NCI-H2107 (cell line): ENCODE results near the gene CLEC4E.
"Not testable (repeated sequence)": the region's sequence is repeated elsewhere in the genome, so short reads cannot be mapped to it uniquely, and the experiment has no call there.

Experiments
- DNase-seq: peaks from one replicate; lab custom pipeline; 2025; lab: John Stamatoyannopoulos, UW

The CLEC4E gene

DNA sequence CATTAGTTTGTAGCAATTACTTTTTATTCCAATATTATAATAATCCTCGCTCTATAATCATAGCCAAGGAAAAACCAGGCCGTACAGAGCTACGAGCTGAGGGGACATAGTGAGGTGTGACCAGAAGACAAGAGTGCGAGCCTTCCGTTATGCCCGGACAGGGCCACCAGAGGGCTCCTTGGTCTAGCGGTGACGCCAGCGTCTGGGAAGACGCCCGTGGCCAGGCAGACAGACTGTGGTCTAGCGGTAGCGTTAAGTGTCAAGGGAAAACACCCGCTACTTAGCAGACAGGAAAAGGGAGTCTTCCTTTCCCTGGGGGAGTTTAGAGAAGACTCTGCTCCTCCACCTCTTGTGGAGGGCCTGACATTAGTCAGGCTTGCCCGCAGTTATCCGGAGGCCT is 2.9 kb downstream of the CLEC4E start:
- DNase-seq = not testable (repeated sequence)

DNA sequence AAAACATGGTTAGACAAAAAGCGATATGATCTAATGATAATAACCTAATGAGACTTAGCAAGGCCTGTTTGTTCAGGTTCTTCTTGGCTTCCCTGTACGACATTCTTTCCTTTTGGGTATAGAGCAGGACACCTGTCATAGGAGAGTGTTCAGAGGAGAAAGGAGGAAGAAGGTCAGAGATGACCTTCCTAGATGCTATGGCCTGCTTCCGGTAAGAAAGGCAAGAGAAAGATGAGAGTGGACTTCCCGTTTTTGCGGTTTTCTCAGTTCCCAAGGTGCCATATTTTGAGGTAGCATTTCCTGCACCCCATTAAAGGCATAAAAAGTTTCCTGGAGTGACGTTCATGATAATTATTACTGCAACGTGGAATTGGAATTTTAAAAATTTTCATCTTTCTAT is 8.7 kb downstream of the CLEC4E start:
- DNase-seq = no peak

DNA sequence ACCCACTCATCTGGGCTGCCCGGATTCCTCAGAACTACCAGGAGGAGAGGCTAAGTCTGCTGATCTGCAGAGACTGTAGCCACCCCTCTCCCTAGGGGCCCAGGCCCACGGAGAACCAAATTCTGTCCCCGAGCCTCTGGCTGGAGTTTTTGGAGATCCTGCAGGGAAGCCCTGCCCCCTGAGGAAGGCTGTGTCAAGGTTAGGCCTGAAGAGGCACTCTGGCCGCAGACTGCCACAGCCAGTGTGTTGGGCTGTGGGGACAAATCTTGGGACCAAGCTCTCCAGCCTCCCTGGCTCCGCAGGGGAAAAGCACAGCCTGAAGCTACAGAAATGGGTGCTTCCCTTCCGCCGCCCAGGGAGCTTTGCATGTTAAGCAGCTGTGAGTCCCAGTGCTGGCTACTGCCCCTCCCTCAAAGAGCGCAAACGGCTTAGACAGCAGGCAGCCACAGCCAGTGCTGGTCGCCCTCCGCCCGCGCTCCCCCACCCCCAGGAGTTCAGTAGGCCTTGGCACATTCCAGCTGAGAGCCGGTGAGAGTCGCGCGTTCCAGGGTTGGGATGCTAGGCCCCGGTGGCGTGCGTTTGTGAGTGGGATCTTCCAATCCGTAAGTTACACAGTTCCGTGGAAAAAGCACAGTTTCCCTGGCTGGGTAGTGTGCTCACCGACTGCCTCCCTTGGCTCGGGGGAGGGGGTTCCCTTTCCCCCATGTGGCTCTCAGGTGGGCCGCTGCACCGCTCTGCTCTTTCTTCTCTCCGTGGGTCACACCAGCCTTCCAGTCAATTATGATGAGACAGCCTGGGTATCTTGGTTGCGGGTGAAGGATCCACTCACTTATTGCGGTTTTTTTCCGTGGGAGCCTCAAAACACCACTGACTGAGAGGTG is 13.2 kb downstream of the CLEC4E start:
- DNase-seq = no peak

DNA sequence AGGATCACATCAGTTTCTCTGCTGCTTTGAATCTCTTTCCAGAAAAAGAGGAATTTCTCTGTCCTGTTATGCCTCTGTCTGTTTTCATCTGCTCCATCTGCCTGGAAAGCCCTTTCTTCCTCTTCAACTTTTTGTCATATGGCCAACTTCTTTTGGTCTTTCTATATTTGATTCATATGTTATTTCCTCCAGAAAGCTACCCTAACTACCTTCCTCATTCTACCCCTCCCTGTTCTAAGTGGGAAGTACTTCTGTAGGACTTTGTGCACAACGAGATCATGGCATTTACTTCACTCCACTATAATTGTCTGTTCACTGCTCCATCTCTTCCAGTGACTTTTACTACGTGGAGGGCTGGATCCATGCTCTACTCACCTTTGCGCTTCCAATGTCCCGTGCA is 21.5 kb downstream of the CLEC4E start:
- no peak for DNase-seq

DNA sequence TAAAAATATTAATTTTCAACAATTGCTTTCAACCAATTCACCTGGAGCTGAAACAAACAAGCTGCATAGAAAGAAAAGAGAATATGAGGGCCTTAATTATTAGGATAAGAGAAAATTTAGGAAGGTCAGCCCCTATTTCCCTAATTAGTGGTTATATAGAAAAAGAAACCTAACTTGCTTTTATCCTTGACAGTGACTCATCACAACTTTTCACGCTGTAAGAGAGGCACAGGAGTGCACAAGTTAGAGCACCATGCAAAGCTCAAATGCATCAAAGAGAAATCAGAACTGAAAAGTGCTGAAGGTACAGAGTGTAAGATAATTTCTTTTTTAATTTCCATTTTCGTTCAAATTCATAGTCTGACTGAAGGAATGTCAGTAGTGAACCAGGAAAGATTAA is 22.7 kb downstream of the CLEC4E start:
- no peak for DNase-seq

DNA sequence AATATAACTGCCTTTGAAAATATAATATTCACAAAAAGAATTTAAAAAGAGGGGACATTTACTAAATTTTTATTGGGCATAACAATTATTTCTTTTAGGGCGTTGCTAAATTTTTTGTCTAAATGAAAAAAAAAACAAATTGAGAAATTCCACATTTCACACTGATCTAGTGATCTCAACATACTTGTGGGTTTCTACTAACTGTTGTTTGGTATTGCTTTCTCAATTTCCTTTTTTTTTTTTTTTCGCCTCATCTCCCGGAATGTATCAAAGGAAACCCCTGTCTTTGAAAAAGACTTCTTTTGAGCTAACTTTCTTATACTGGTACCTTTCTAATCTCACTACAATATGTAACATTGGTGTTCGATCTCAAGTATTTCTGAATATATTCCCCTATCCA is 27.4 kb downstream of the CLEC4E start, which contains the start of gene CLEC4D:
CLEC4D (plus strand) TSS at position 248 of the 400 bp plus-strand sequence. CDS start 230 bp downstream, outside the sequence.
- no peak for DNase-seq

DNA sequence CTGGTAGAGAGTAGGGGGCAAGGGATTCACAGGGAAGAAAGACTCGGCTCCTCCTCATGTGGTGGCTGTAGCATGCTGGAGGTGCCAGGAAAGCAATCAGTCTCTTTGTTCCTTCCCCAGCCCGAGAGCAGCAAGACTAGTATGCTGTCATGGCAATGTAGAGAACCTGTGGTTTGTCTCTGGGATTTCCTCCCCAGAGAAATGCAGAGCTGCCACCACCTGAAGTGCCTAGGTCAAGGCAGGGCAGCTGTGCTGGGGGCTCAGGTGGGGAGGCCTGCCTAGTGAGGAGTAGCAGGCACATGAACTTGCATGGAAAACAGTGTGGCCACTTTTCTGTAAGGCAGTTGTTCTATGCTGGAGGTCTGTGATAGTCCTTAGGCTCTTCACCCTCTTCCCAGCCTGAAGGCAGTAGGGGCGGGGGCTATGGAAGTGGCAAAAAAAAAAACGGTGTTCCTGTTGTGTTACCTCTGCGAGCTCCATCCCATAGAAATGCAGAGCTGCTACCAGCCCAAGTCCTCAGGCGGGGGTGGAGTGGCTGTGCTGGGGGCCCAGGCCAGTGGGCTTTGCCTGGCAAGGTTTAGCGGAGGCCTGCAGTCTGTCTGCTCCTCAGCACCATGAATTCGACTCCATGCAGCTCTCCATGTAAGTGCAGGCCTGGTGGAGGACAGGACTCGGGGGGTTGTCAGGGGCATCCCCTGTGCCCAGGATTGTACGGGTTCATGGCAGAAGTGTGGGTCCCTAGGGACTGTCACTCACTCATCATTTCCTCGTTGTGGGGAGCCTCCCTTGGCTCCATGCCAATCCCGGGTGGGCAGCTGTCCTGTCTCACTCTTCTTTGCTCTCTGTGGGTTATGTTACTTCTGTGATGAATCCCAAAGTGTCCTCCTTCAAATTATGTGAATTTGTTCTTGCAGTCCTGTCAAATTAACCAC is 31.5 kb downstream of the CLEC4E start:
- no peak for DNase-seq

DNA sequence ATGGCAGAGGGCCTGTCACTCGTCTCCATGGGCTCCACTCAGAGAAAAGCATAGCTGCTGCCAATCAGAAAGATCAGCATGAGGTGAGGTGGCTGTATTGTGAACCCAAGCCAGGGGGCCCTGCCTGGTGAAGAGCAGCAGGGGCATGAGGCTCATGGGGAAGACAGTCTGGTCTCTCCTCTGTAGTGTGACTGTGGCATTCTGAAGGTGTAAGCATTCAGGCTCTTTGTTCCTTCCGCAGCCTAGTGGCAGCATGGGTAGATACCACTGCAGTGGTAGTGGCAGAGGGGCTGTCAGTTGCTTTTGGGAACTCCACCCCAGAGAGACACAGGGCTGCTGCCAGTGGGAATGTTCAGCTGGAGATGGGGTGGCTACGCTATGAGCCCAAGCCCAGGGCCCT is 32.5 kb downstream of the CLEC4E start:
- DNase-seq = no peak

DNA sequence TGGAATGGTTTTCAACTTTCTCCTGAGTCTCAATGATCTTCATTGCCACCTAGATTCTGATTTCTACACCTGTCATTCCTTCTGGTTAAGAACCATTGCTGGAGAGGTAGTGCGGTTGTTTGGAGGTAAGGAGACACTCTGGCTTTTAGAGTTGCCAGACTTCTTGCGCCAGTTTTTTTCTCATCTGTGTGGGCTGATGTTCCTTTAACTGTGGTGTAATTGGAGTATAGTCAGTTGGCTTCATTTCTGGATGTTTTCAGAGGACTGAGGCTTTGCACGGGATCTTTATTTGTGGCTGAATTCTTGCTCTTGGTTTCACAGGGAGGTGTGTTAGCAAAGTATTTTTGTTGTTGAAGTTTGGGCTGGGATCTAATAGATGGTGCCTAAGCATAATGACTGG is 33.1 kb downstream of the CLEC4E start:
- DNase-seq = no peak

DNA sequence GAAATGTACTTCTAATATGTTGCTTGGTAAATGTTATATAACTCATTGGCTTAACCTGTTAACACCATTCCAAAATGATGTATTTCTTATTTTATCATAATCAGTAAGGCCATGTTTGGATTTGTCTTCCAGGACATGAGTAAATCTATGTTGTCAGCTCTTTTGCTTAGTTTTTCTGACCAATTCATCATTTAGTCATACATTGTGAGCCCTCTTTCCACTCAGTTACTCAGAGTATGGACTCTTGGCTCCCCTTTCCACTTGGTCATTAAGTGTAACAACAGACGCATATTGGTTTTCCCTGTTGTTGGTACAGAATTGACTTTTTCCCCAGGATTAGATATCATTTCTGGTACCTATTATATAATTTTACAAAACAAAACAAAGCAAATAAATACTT is 36.4 kb downstream of the CLEC4E start:
- no peak for DNase-seq

DNA sequence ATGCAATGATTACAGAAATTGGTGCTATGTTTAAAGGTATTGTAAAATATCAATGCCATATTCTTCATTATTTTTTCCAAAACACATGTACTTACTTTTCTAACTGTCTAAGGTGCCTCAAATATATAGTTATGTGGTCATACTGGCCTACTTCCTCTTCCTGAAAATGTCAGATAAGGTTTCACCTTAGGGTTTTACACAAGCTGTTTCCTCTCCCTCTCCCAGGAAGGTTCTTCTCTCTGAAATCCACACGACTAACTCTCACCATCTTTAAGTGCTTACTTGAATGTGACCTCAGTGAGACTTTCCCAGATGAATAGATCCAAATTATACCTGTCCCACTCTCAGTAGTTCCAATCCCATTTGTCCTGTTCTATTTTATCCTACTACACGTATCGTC is 39.0 kb downstream of the CLEC4E start:
- no peak for DNase-seq

DNA sequence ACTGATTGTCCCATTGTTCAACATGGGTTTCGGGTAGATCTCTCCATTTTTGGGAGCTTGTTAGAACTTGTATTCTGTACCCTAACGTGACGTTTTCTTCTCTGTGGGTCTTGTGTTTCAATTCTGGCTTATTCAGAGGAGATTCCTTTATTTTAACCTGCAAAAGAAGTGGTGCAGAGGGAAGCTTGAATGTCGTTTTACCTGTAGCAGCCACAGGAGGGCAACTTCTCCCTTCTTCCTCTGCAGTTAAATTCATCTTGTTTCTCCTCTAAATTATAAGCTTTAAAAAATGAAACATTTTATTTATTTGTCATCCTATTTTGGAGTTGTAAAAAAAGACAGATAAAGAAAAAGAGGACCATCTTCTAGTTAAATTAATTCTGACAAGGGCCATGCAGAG is 41.1 kb downstream of the CLEC4E start:
- no peak for DNase-seq

DNA sequence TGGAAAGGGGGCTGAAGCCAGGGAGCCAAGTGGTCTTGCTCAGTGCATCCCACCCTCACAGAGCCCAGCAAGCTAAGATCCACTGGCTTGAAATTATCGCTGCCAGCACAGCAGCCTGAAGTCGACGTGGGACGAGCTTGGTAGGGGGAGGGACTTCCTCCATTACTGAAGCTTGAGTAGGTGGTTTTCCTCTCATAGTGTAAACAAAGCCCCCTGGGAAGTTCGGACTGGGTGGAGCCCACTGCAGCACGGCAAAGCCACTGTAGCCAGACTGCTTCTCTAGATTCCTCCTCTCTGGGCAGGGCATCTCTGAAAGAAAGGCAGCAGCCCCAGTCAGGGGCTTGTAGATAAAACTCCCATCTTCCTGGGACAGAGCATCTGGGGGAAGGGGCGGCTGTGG is 44.6 kb downstream of the CLEC4E start:
- DNase-seq = not testable (repeated sequence)

DNA sequence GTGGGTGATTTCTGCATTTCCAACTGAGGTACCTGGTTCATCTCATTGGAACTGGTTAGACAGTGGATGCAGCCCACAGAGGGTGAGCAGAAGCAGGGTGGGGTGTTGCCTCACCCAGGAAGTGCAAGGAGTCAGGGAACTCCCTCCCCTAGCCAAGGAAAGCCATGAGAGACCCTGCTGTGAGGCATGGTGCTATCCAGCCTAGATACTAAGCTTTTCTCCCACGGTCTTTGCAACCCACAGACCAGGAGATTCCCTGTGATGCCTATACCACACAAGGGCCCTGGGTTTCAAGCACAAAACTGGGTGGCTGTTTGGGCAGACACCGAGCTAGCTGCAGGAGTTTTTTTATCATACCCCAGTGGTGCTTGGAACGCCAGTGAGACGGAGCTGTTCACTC is 45.0 kb downstream of the CLEC4E start:
- DNase-seq = not testable (repeated sequence)

DNA sequence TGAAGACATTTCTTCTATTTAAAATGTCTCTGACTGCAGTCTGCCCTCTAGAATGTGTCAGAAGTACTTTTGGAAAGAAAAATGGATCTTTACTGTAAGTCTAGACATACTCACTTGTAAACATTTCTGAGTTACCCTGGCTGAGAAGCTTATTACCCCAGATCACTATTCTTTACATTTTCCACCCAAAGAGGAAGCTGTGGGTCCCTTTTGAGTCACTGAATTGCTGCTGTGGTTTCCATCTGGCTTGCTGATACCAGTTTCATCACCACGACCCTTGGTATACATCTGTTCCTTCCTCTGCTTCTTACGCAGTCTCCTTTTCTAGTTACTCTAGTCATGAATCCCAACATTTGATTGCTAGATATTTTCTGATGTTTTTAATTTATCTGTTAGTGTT is 47.6 kb downstream of the CLEC4E start:
- DNase-seq = no peak

DNA sequence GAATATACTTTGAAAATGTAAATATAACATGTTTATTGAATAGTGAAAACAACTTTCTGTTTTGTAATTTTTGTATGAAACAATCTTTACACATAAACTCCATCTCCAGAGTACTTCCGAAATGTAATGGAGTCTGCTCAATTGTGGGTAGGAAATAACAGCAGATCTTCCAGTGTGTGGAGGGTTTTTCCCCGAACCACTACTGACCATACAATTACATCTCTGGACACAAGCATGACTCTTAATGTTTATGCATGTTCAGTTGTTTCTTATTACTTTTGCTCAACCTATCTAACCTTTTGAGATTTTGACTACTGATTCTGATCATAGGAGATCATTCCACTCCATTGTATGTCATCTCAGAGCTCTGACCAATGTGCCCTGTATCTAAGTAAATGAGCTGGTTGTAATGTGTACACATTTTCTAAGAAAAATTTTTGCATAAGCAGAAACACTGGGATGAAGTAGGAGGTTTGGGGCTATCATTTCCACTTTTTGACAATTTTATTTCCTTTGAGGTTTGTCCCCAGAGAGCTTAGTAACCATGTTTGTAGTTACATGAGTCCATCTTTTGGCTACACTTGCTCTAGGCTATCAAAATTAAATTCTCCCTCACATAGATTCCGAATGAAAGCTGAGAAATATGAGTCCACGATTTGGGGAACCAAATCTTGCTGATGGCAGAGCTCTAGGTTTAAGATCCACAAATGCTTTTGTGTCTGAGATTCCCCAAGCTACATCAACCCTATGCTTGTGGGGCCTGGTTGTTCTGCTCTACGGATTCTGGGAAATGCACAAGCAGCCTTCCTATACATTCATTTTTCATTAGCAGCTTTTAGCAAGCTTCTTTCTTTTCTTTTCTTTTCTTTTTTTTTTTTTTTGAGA is 48.8 kb downstream of the CLEC4E start:
- DNase-seq = no peak
